GM10248 (cell line): ENCODE results near the gene COL15A1.

ENCODE experiments used
- CTCF ChIA-PET: fragments of 300-600 bp; sonication (Branson Sonifier 250); formaldehyde crosslinking; extraction: SDS; loops from one replicate; lab custom pipeline; 2021; ENCODE audit warnings: antibody characterized with exemption; lab: Yijun Ruan, JAX
- POLR2A ChIA-PET: fragments of 350-650 bp; sonication (Branson Sonifier 250); formaldehyde crosslinking; extraction: SDS; loops from one replicate; lab custom pipeline; 2020; ENCODE audit warnings: antibody characterized with exemption; lab: Yijun Ruan, JAX
- DNase-seq: peaks from one replicate; pipeline ENCODE4 v3.0.0; 2012; ENCODE audit errors: extremely low spot score
- TF ChIP-seq, protein P1 (sequence below): IDR thresholded peaks from 2 replicates; pipeline ENCODE4 v1.5.1; 2012; ENCODE audit warnings: mild to moderate bottlenecking, low read depth; ENCODE audit errors: extremely low read depth, missing control alignments, control extremely low read depth

Gene COL15A1

GRCh38 chr9:98989036-98990000 lies 45.6 kb downstream of the COL15A1 start:
- ChIA-PET POLR2A (no interaction called here), CTCF (interaction anchor here (0.6 to 1.5 kb wide), 5 partner anchors 11 to 171 kb away, joined by 3 to 8 read pairs (median 3); no protein-coding TSS in a partner anchor)
- no peak for DNase-seq
- TF ChIP-seq, protein P1, sequence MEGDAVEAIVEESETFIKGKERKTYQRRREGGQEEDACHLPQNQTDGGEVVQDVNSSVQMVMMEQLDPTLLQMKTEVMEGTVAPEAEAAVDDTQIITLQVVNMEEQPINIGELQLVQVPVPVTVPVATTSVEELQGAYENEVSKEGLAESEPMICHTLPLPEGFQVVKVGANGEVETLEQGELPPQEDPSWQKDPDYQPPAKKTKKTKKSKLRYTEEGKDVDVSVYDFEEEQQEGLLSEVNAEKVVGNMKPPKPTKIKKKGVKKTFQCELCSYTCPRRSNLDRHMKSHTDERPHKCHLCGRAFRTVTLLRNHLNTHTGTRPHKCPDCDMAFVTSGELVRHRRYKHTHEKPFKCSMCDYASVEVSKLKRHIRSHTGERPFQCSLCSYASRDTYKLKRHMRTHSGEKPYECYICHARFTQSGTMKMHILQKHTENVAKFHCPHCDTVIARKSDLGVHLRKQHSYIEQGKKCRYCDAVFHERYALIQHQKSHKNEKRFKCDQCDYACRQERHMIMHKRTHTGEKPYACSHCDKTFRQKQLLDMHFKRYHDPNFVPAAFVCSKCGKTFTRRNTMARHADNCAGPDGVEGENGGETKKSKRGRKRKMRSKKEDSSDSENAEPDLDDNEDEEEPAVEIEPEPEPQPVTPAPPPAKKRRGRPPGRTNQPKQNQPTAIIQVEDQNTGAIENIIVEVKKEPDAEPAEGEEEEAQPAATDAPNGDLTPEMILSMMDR, result no peak

GRCh38 chr9:98990181-98990870 lies 46.6 kb downstream of the COL15A1 start:
- CTCF ChIA-PET, result interaction anchor here (1.0 to 9.9 kb wide), 5 partner anchors 12 to 142 kb away, joined by 3 to 97 read pairs (median 4); no protein-coding TSS in a partner anchor
- POLR2A ChIA-PET, result no interaction called here

GRCh38 chr9:98992107-98992884 lies 48.6 kb downstream of the COL15A1 start:
- DNase-seq, result no peak
- ChIA-PET CTCF (interaction anchor here (1.1 to 9.9 kb wide), 6 partner anchors 10 to 149 kb away, joined by 3 to 97 read pairs (median 5); no protein-coding TSS in a partner anchor), POLR2A (interaction anchor here (1.0 kb wide), 1 partner anchor 112 kb away, joined by 3 read pairs; the partner anchor contains the start of gene TGFBR1)
- TF ChIP-seq, protein P1, result no peak

More at GRCh38 chr9:98990181-98990870, 46.6 kb downstream of the COL15A1 start:
- no peak for DNase-seq
- TF ChIP-seq, protein P1, result no peak

GRCh38 chr9:98992885-98993569 lies 49.3 kb downstream of the COL15A1 start:
- DNase-seq, result no peak
- POLR2A ChIA-PET, result interaction anchor here (1.0 kb wide), 1 partner anchor 112 kb away, joined by 3 read pairs; the partner anchor contains the start of gene TGFBR1
- CTCF ChIA-PET, result interaction anchor here (1.1 to 9.9 kb wide), 4 partner anchors 9 to 147 kb away, joined by 3 to 97 read pairs (median 7); no protein-coding TSS in a partner anchor
- TF ChIP-seq, protein P1, result no peak

- TF ChIP-seq, protein P1, result no peak
- ChIA-PET CTCF (interaction anchor here (1.0 to 9.9 kb wide), 6 partner anchors 9 to 147 kb away, joined by 3 to 97 read pairs (median 4); no protein-coding TSS in a partner anchor), POLR2A (no interaction called here)
- DNase-seq, result peak; percentile 72
Observed at GRCh38 chr9:98993570-98993945, 49.9 kb downstream of the COL15A1 start.
